HT-29 (cell line): ENCODE data around the gene MATCAP1. TPM values are rescaled to one million over a fixed set of nuclear protein-coding genes. Genes with fewer than 3 reads are reported as not detected.

Experiments used
- DNase-seq: peaks from one replicate; pipeline ENCODE4 v3.0.0-alpha.2; 2015; ENCODE audit warnings: low spot score
- total RNA-seq: library from RNA; depleted of rRNA; stranded (reverse); fragments of >200 nt; shearing (Covaris generic); gene quantifications from 2 replicates; pipeline ENCODE4 v1.2.3, GENCODE V29; 2014

MATCAP1 gene
- total RNA-seq, 1 experiment from 2014 or later: 41.4 TPM

DNA sequence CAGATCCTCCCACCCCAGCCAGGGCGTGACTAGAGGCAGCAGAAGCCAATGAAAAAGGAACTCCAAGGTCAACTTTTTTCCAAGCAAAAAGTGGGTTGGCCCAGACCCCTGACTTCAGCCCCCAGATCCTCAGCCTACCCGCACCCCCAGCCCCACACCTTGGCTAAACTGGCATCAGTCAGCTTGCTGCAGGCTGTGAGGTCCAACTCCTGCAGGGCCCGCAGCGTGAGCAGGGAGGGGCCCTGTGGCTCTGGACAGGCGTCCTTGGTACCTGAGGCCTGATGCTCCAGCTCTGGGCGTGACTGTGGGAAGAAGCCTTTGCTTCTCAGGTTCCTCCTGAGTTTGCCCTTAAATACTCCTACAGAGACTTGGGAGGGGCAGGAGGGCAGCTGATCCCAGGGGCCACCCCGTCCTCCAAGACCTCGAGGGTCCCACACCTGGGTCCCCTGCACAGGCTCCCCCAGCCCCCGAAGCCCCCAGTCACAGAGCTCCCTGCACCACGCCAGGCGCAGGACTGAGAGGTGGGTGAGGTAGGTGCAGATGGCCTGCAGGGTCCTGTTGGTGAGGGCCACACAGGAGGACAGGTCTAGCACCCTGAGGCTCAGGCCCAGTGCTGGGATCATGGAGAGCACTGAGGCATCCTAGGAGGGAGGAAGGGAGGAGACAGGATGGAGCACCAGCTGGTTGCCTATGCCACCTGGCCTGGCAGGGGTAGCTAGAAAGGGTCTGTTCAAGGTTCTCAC is 24.6 kb upstream of the MATCAP1 start:
- DNase-seq: no peak

GRCh38 chr16:67207249-67208091 is 23.7 kb upstream of the MATCAP1 start:
- no peak for DNase-seq

DNA sequence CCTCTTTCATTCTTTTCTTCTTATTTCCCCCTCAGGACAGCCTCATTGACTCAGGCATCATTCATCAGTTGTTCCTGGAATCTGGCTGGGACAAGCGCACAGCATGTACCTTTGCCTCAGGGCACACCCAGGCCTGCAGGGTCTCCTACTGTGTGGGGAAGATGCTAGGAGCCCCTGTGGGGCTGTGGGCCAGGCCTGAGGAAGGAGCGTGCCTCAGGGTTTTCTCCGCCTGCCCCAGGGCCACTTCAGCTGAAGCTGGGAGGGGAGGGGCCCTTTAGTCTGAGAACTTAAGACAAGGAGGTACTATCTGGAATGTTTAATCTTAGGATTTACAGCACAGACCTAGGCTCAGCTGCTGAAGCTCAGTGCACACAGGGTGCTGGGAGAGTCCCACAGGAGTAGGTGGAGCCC is 23.1 kb upstream of the MATCAP1 start:
- no peak for DNase-seq

DNA sequence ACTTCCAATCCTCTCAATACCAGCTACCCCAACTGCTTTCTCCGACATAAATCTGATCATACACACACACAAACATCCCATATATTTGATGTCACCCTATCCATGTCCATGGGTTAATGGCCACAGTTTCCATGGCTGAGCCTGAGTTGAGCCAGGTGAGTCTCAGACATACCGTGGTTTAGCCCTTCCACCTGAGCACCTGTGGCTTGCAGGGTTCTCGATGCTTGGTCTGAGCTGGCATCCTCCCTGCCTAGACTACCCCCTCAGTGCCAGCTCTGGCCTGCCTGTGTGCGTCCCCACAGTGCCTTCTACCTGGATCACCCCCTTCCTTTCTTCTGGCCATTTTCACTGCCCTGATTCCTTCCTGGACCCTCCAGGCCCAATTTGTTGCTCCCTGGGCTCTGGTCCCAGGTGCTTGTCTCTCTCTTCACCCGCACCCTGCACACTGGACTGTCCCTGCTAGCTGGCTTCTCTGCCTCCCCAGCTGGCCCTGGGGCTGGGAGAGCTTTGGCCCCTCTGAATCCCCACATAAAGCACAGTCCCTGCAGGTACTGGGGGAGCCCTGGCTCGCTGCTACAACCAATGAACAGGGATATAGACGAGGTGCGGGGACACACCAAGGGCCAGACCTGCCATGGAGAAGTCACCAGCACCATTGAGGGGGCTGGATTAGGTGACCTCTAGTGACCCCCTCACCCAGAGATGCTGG is 22.5 kb upstream of the MATCAP1 start:
- no peak for DNase-seq

DNA sequence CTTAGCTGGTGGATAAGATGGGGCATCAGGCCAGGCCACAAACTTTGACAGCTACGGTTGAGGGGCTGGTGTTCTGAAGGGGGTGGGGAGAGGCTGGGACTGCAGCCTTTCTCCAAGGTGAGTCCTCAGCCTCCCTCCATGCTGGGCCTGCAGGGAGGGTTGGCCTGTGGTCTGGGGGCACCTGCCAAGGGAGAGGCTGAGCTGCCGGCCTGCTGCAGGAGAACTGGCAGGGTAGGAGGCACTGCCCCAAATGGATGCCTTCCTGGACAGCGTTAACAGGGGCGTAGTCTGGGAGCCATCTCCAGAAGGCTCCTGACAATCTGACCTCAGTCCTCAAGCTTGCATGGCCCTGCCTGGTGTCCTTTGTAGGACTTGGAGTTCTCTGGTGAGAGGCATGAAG is 20.3 kb upstream of the MATCAP1 start:
- DNase-seq: no peak

DNA sequence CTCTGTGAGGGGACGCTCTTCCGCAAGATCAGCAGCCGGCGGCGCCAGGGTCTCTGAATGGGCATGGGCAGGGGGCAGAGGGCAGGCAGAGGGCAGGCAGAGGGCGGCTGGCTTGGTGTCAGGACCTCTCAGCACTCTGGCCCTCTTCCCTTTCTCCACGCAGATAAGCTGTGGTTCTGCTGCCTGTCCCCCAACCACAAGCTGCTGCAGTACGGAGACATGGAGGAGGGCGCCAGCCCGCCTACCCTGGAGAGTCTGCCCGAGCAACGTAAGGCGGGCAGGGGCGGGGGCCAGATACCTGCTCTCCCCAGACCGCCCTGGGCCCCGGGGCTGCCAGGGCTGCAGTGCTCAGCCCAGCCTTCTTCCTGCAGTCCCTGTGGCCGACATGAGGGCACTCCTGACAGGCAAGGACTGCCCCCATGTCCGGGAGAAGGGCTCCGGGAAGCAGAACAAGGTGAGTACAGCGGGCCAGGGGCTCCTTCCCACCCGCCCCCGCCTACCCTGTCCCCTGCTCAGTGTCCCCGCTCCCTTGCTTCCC is 19.3 kb upstream of the MATCAP1 start:
- DNase-seq: no peak

GRCh38 chr16:67202426-67202825 is 18.7 kb upstream of the MATCAP1 start:
- no peak for DNase-seq

- DNase-seq: no peak
Observed at GRCh38 chr16:67201411-67202345, 17.9 kb upstream of the MATCAP1 start.

- no peak for DNase-seq
Observed at GRCh38 chr16:67200491-67200890, 16.7 kb upstream of the MATCAP1 start.

- no peak for DNase-seq
Observed at GRCh38 chr16:67199808-67200198, 16.0 kb upstream of the MATCAP1 start.

GRCh38 chr16:67199011-67199807 is 15.4 kb upstream of the MATCAP1 start, which contains the start of gene ELMO3:
Gene ELMO3, plus strand, starts transcription at chr16:67199131. Its CDS starts 196 bp downstream, at chr16:67199327.
- peak; percentile 86 for DNase-seq

- peak; percentile 82 for DNase-seq
Observed at GRCh38 chr16:67198238-67198734, 14.5 kb upstream of the MATCAP1 start.

DNA sequence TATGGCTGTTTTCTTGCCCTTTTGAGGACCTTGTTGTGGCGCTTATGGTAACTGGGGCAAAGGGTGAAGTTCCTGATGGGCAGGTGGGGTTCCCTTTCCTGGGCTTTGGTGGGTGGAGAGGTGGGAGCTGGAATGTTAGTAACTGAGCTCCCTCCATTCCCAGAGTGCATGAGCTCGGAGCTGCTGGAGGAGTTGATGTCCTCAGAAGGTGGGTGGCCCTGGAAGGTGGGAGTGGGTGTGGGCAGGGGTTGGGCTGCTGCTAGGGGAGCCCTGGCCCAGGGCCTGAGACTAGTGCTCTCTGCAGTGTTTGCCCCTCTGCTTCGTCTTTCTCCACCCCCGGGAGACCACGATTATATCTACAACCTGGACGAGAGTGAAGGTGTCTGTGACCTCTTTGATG is 13.9 kb upstream of the MATCAP1 start:
- DNase-seq: no peak

DNA sequence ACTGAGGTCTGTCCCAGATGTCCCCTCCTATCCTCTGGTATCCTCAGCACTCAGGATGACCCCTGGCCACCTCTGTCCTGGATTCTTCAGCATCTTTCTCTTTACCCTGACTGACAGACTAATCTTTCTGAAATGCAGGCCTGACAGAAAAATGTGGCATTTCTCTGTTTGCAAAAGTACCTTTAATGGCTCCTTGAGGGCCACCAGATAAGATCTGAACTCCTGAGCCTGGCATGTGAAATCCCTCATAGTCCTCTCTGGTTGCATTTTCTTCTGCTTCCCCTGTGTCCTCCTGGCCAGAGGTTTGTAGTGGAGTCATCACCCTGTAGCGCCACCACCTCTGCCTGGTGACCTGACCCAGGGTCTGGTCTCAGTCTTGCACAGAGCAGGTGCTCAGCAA is 13.1 kb upstream of the MATCAP1 start:
- DNase-seq: no peak

DNA sequence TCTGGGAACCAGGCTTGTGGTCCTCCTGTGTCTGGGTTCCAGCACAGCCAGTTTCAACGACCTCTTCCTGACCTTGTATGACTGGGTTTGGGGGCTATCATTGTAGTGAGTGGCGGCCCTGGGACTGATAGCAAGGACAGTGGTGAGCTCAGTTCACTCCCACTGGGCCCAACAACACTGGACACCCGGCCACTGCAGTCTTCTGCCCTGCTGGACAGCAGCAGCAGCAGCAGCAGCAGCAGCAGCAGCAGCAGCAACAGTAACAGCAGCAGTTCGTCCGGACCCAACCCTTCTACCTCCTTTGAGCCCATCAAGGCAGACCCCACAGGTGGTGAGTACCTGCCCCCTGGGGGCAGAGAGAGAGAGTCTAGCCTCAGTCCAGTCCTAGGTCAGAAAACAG is 11.9 kb upstream of the MATCAP1 start:
- DNase-seq: no peak

DNA sequence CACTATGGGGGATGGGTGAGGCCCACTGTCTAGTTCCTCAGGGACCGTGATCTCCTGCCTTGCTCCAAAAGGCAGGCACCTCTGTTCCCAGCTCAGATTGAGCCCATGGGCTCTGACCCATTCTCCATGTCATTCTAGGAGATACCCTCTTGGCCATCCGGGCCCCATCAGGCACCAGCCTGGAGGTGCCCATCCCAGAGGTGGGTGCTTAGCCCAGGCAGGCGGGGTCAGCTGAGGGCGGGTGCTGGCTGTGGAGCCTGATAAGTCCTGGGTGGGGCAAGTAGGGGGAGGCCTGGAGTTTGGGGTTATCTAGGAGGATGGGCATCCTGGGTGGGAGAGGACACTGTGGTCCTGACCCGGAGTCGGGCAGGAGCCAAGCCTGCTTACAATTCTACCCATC is 10.5 kb upstream of the MATCAP1 start:
- no peak for DNase-seq

GRCh38 chr16:67193536-67193935 is 9.8 kb upstream of the MATCAP1 start:
- DNase-seq: no peak

GRCh38 chr16:67192781-67193361 is 9.1 kb upstream of the MATCAP1 start:
- no peak for DNase-seq

DNA sequence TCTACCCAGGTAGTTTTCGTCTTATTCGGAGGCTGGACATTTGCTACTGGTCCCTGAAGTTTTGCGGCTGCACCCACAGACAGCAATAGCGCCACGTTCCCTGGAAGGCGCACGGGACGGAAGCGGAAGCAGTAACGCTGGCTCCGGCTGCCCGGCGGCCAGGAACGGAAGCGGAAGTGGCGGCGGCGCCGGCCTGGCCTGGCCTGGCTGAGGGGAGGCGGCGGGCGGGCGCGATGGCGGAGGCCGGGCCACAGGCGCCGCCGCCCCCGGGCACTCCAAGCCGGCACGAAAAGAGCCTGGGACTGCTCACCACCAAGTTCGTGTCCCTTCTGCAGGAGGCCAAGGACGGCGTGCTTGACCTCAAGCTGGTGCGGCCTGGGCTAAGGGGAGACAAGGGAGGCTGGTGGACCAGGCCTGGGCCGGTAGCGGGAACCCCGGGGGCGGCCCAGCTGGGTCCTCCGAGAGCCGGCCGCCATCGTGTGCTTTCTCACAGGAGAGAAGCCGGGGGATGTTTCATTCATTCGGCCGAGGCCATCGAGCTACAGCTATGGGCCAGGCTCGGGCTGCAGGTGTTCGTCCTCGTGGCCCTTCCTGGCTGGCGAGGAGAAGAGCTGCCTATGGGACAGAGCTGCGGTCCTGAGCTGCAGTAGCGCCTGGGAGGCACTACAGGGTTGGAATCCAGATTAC is 8.4 kb upstream of the MATCAP1 start, which contains the start of gene E2F4:
Gene E2F4, plus strand, starts transcription at position 161 of the 687 bp plus-strand sequence. Its CDS starts 73 bp downstream, at position 234.
- DNase-seq: peak; percentile 89
